HG02571 (cell line): ENCODE measurements around the gene MAP4K4.
A peak's percentile ranks its signal among the peaks of the same experiment; 100 is the strongest.
"Not testable (repeated sequence)": the region's sequence is repeated elsewhere in the genome, so short reads cannot be mapped to it uniquely, and the experiment has no call there.

Source experiments
- ATAC-seq: cut with Tn5 transposase; IDR thresholded peaks from one replicate; pipeline ENCODE4 v1.9.1; 2021; ENCODE audit warnings: mild to moderate bottlenecking, moderate library complexity; ENCODE audit not compliant: unreplicated experiment

MAP4K4 gene

DNA sequence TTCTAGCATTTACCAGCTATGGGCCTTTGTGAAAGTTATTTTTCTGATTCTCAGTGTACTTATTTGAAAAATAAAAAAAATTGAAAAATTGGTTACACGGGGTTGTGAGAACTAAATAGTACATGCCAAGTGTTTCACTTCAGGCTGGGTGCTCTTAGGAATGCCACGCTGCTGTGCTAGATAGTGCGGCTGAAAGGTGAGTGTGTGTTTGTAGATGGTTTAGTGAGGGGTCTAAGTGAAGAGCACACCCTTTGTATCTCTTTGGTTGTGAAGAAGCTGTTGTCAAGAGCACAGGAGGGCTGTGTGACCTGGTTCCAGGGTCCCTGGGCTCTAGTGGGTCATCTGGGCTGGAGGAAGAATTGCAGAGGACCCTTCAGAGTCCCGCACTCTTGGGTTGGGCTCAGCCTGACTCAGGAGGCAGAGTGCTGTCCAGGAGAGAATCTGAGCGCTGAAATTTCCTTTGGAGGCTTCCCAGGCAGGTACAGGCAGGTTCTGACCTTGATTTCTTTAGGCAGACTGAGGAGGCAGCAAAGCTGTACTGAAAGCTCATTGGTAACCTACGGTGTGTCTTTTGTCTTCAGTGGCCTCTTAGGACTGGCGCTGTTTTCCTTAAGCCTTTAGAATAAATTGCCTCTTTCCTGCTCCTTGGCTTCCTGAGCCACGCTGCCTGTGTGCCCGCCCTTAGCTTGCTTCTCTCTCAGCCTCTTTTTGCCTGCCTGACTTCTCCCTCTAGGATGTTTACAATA lies 44.4 kb downstream of the MAP4K4 start:
- no peak for ATAC-seq

- ATAC-seq, result no peak
Measured at GRCh38 chr2:101742547-101742946, 45.0 kb downstream of the MAP4K4 start.

- no peak for ATAC-seq
Measured at GRCh38 chr2:101743288-101743687, 45.8 kb downstream of the MAP4K4 start.

DNA sequence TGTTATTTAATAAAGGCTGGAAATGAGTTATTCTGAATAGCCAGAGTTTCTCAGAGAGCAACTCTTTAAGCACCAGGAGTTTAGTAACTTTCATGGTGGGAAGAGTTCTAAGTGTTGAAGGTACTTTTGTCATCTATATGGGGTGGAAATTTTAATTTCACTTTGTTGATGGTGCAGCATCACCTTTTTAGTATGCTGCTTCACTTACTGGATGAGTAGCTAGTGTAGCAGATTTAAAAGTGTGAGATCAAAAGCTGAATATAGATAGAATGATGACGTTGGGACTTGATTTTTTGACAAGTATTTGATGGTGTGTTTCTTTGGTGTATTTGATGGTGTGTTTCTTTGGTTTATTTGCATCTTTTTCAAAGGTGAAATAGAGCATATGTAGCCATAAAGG lies 47.3 kb downstream of the MAP4K4 start:
- no peak for ATAC-seq

GRCh38 chr2:101745711-101746694 lies 48.5 kb downstream of the MAP4K4 start:
- no peak for ATAC-seq

- no peak for ATAC-seq
Measured at GRCh38 chr2:101748000-101748399, 50.5 kb downstream of the MAP4K4 start.

- not testable (repeated sequence) for ATAC-seq
Measured at GRCh38 chr2:101748462-101748861, 51.0 kb downstream of the MAP4K4 start.

GRCh38 chr2:101750688-101751087 lies 53.2 kb downstream of the MAP4K4 start:
- no peak for ATAC-seq

- no peak for ATAC-seq
Measured at GRCh38 chr2:101751276-101751815, 53.8 kb downstream of the MAP4K4 start.

DNA sequence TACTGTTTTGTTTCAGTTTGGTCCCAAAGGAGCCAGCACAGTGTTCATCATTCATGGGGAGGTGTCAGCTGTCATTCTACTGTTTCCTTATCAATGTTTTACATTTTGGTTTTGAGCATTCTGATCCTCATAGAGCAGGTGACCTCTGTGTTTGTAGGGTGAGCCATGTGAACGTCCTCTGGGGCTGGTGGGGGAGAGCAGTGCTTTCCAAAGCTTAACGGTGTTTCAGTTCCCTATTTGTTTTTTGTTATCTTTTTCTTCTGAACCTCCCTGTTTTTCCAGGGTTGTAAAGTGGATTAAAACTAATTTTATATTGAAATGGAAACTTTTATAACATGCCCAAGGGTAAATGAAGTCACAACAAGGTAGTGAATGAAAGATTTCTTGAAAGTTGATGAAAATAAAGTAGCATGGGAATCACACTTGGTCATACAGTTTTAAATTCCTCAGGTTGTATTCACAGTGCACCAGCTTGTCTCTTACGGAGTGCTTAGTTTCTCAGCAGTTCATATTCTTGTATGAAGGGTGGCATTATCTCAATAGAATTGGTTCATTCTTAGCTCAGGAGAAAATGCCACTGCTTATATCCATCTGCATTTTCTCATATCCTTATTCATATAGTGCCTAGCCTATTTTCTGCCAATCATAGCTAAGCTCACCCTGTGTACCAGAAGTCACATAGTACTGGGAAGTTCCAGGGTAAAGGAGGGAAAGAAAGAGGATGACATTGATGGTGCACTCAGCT lies 54.5 kb downstream of the MAP4K4 start:
- ATAC-seq, result peak; percentile 72

- ATAC-seq, result no peak
Measured at GRCh38 chr2:101752716-101753616, 55.5 kb downstream of the MAP4K4 start.

- ATAC-seq, result no peak
Measured at GRCh38 chr2:101753720-101754490, 56.4 kb downstream of the MAP4K4 start.

GRCh38 chr2:101754618-101755017 lies 57.1 kb downstream of the MAP4K4 start:
- ATAC-seq, result no peak

- no peak for ATAC-seq
Measured at GRCh38 chr2:101756266-101756665, 58.8 kb downstream of the MAP4K4 start.

- ATAC-seq, result no peak
Measured at GRCh38 chr2:101758001-101758400, 60.5 kb downstream of the MAP4K4 start.

GRCh38 chr2:101759162-101759561 lies 61.7 kb downstream of the MAP4K4 start:
- ATAC-seq, result no peak

GRCh38 chr2:101762451-101763171 lies 65.1 kb downstream of the MAP4K4 start:
- no peak for ATAC-seq
